ENCODE results near the gene RPS27.

RPS27 gene

GRCh38 chr1:153954826-153955225, 35.7 kb upstream of the RPS27 start:
- no peak for DNase-seq (ENCODE audit: low read depth)
- H3K4me3 ChIP-seq (ENCODE audit: low read depth, low read length): no peak overlapping the region
- TF ChIP-seq, protein P1, sequence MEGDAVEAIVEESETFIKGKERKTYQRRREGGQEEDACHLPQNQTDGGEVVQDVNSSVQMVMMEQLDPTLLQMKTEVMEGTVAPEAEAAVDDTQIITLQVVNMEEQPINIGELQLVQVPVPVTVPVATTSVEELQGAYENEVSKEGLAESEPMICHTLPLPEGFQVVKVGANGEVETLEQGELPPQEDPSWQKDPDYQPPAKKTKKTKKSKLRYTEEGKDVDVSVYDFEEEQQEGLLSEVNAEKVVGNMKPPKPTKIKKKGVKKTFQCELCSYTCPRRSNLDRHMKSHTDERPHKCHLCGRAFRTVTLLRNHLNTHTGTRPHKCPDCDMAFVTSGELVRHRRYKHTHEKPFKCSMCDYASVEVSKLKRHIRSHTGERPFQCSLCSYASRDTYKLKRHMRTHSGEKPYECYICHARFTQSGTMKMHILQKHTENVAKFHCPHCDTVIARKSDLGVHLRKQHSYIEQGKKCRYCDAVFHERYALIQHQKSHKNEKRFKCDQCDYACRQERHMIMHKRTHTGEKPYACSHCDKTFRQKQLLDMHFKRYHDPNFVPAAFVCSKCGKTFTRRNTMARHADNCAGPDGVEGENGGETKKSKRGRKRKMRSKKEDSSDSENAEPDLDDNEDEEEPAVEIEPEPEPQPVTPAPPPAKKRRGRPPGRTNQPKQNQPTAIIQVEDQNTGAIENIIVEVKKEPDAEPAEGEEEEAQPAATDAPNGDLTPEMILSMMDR (IDR thresholded peaks at IDR 0.05; ENCODE audit: insufficient read depth, low read depth, low read length, missing control alignments): no peak

DNA sequence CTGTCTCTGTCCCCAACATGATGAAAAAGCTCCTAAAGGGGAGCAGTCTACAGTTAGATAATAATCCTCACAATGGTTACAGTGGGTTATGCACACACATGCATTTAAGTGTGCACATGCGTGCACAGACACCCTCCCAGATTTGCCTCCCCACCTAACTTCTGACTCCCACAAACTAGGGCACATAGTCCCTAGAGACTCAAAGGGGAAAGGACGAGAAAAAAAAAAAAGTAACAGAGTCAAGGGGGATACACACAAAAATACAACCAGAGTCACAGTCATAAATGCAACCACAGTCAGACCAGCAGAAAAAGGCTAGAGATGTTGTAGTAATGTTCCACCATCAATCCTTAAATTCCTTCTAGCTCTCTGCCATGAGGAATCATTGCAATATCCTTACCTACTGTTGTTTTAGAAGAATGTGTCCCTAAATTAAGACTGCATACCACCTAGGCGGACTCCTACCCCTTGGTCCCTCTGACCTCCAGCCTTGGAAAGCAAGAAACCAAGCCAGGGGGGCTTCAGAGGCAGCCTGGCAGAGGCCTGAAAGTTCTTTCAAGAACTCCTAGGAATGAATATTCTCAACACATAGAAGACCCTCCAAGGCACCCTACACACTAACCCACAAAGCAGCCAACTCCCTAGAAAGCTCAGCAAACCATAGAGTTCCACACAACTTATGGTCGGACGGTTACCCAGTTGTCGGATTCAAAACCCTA, 33.4 kb upstream of the RPS27 start:
- no peak for DNase-seq (ENCODE audit: low read depth)
- TF ChIP-seq, protein P1 (IDR thresholded peaks at IDR 0.05; ENCODE audit: insufficient read depth, low read depth, low read length, missing control alignments): no peak
- peak overlapping the region; percentile 81 for H3K4me3 ChIP-seq (ENCODE audit: low read depth, low read length)

GRCh38 chr1:153957744-153958110, 32.8 kb upstream of the RPS27 start:
- TF ChIP-seq, protein P1 (IDR thresholded peaks at IDR 0.05; ENCODE audit: insufficient read depth, low read depth, low read length, missing control alignments): no peak
- peak; percentile 77 for DNase-seq (ENCODE audit: low read depth)

DNA sequence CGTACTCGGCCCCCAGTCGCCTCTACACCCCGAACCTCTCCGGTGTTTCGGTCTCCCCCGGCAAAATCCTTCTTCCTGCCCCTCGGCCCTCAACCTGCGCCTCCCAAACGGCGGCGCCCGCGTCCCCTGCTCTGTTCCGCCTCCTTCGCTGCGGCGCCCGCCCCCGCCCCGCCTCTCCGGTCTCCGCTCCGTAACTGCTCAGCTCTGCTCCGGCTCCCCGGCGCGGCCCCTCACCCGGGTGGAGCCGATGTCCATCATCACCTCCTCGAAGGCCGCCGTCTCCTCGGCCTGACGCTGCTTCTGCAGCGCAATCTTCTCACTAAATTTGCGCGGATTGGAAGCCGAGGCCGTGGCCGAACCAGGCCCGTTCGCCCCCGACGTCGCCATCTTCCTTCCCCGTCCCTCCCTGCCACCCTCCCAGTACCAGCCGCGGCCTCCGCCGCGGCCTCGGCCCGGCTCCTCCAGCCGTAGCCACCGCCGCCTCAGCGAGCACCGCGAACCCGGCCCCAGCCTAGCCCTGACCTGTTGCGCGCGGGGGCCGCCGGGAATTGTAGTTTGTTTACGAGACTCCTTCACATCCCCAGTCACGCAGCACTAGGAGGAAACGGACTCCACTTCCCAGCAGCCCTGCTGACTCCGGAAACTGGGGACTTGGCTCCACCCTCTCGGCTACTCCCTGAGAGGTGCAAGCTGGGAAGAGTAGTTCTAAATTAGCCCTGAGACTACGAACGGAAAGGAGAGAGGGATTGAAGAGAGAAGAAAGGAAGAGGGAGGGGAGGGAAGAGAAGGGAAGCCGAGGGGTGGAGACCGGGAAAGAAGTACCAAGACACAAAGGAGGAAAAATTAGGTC, 32.2 kb upstream of the RPS27 start, which contains the start of gene CRTC2:
CRTC2 (minus strand) TSS at position 502 of the 850 bp plus-strand sequence; CDS start at position 387, 115 bp downstream.
- DNase-seq (ENCODE audit: low read depth): peak; percentile 97
- peak within 1 kb of the TSS; percentile 81 for H3K4me3 ChIP-seq (ENCODE audit: low read depth, low read length)
- TF ChIP-seq, protein P1 (IDR thresholded peaks at IDR 0.05; ENCODE audit: insufficient read depth, low read depth, low read length, missing control alignments): no peak

More at GRCh38 chr1:153957744-153958110, 32.8 kb upstream of the RPS27 start:
- peak overlapping the region; percentile 81 for H3K4me3 ChIP-seq (ENCODE audit: low read depth, low read length)

GRCh38 chr1:153958961-153959260, 31.7 kb upstream of the RPS27 start:
- no peak for DNase-seq (ENCODE audit: low read depth)
- TF ChIP-seq, protein P1 (IDR thresholded peaks at IDR 0.05; ENCODE audit: insufficient read depth, low read depth, low read length, missing control alignments): no peak
- H3K4me3 ChIP-seq (ENCODE audit: low read depth, low read length): peak overlapping the region; percentile 36; the same call in 1 of the 2 replicates

DNA sequence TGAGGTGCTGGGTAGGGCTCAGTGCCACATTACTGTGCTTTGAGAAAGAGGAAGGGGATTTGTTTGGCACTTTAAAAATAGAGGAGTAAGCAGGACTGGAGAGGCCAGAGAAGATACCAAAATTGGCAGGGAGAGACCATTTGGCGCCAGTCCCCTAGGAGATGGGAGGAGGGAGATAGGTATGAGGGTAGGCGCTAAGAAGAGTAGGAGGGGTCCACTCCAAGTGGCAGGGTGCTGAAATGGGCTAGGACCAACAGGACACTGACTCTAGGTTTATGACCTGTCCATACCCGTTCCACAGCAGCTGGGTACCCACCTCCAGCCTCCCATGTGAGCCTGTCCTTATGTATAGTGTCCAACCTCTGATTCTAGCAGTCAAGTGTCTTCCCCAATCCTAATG, 31.1 kb upstream of the RPS27 start:
- no peak for DNase-seq (ENCODE audit: low read depth)
- no peak overlapping the region for H3K4me3 ChIP-seq (ENCODE audit: low read depth, low read length)
- TF ChIP-seq, protein P1 (IDR thresholded peaks at IDR 0.05; ENCODE audit: insufficient read depth, low read depth, low read length, missing control alignments): no peak

All from GM12865 (cell line).